HCT116 (cell line): Measurements from ENCODE around the gene ENPP3. TPM values are rescaled to one million over a fixed set of nuclear protein-coding genes. Genes with fewer than 3 reads are reported as not detected.
A peak's percentile ranks its signal among the peaks of the same experiment; 100 is the strongest.

Source experiments
- ATAC-seq: fragments of 200-7000 bp; cut with Tn5 transposase; 2 replicates; pipeline ENCODE4 v1.9.1; 2020; ENCODE audit warnings: mild to moderate bottlenecking, moderate library complexity
- BruUV-seq: library from RNA; stranded (reverse); fragments of 400-500 nt; replicated peaks from 2 replicates; lab custom pipeline; 2021; lab: Mats Ljungman, UMichigan
- CTCF ChIA-PET: fragments of 300-600 bp; sonication (Branson Sonifier 250); formaldehyde crosslinking; loops from one replicate; lab custom pipeline; 2021; ENCODE audit warnings: antibody characterized with exemption; lab: Charles Lee
- POLR2A ChIA-PET: fragments of 300-600, 350-600 bp; sonication (Branson Sonifier 250); formaldehyde crosslinking; loops from one replicate; lab custom pipeline; 2021; ENCODE audit warnings: antibody characterized with exemption; lab: Charles Lee
- RAD21 ChIA-PET, 2 experiments: fragments of 300-600 bp; sonication (Branson Sonifier 250); formaldehyde crosslinking; loops; one replicate each; lab custom pipeline; 2023; ENCODE audit warnings: low total read pairs in 2 of 2; ENCODE audit not compliant: uncharacterized antibody in 2 of 2, unreplicated experiment in 2 of 2, low non-redundant PET in 1 of 2; lab: Charles Lee
- DNase-seq: peaks from one replicate; pipeline ENCODE4 v3.0.0-alpha.2; 2010; ENCODE audit warnings: low read depth, low spot score
- H2AFZ ChIP-seq: fragments of 200-600 bp; shearing (Covaris generic), sonication (generic); 2 replicates; pipeline ENCODE4 v1.6.1; 2017; ENCODE audit warnings: low read depth, mixed run types, mixed read lengths, antibody characterized with exemption, low read length; ENCODE audit not compliant: poor library complexity, severe bottlenecking
- H3K27ac ChIP-seq: 2 replicates; pipeline ENCODE4 v1.5.1; 2012; ENCODE audit warnings: low read depth, low read length
- H3K27me3 ChIP-seq: fragments of 200-600 bp; sonication (generic); 2 replicates; pipeline ENCODE4 v1.6.1; 2016; ENCODE audit warnings: mixed run types, low read length, mixed read lengths; ENCODE audit not compliant: insufficient read depth
- H3K36me3 ChIP-seq, 2 experiments: fragments of 200-500 bp in 1 of 2; fragments of 200-600 bp in 1 of 2; sonication (Bioruptor generic) in 1 of 2; sonication (generic) in 1 of 2; 2 replicates each; pipeline versions ENCODE4 v1.5.1 to v1.6.1; 2014 to 2016; ENCODE audit warnings: low read length in 2 of 2, inconsistent platforms in 1 of 2, mixed read lengths in 1 of 2, mixed run types in 1 of 2; ENCODE audit not compliant: insufficient read depth in 2 of 2, control insufficient read depth in 1 of 2
- H3K4me1 ChIP-seq, 2 experiments: fragments of 200-600 bp in 1 of 2; sonication (generic) in 1 of 2; 2 replicates each; pipeline versions ENCODE4 v1.5.1 to v1.6.1; 2012 to 2017; ENCODE audit warnings: low read length in 2 of 2, inconsistent platforms in 1 of 2, mild to moderate bottlenecking in 1 of 2, mixed read lengths in 1 of 2, mixed run types in 1 of 2, moderate library complexity in 1 of 2; ENCODE audit not compliant: insufficient read depth in 2 of 2, control insufficient read depth in 1 of 2
- H3K4me2 ChIP-seq: fragments of 200-600 bp; sonication (generic); 2 replicates; pipeline ENCODE4 v1.6.1; 2017; ENCODE audit warnings: mixed run types, low read length, mixed read lengths
- H3K4me3 ChIP-seq, 2 experiments: fragments of 200-600 bp in 1 of 2; sonication (generic) in 1 of 2; replicated peaks in 1 of 2; 2 replicates each; pipeline ENCODE4 v1.5.1; 2011 to 2016; ENCODE audit warnings: low read length in 2 of 2, control low read depth in 1 of 2, low read depth in 1 of 2, mild to moderate bottlenecking in 1 of 2, mixed read lengths in 1 of 2, mixed run types in 1 of 2
- H3K79me2 ChIP-seq: fragments of 200-600 bp; sonication (generic); 2 replicates; pipeline ENCODE4 v1.6.1; 2017; ENCODE audit warnings: mild to moderate bottlenecking, mixed run types, low read length, moderate library complexity, mixed read lengths; ENCODE audit not compliant: insufficient read depth
- H3K9ac ChIP-seq: fragments of 200-600 bp; sonication (generic); 2 replicates; pipeline ENCODE4 v1.6.1; 2016; ENCODE audit warnings: low read length, mixed read lengths
- H3K9me2 ChIP-seq: fragments of 200-600 bp; sonication (generic), shearing (Covaris generic); 2 replicates; pipeline ENCODE4 v1.6.1; 2017; ENCODE audit warnings: mixed run types, mild to moderate bottlenecking, moderate library complexity; ENCODE audit not compliant: insufficient read depth
- H3K9me3 ChIP-seq, 2 experiments: fragments of 200-500 bp in 1 of 2; fragments of 200-600 bp in 1 of 2; sonication (Bioruptor generic) in 1 of 2; sonication (generic) in 1 of 2; 2 replicates each; pipeline ENCODE4 v1.6.1; 2014 to 2017; ENCODE audit warnings: low read length in 2 of 2, mixed read lengths in 2 of 2, inconsistent platforms in 1 of 2, low read depth in 1 of 2, mild to moderate bottlenecking in 1 of 2, mixed run types in 1 of 2, moderate library complexity in 1 of 2; ENCODE audit not compliant: control insufficient read depth in 1 of 2, insufficient read depth in 1 of 2
- H4K20me1 ChIP-seq: fragments of 200-600 bp; sonication (generic), shearing (Covaris generic); 2 replicates; pipeline ENCODE4 v1.6.1; 2017; ENCODE audit warnings: mixed run types, mild to moderate bottlenecking, moderate library complexity; ENCODE audit not compliant: insufficient read depth
- CEBPB ChIP-seq: IDR thresholded peaks from 2 replicates; pipeline ENCODE4 v1.6.1; 2012; ENCODE audit warnings: low read depth
- EGR1 ChIP-seq: IDR thresholded peaks from 2 replicates; pipeline ENCODE4 v1.6.1; 2012; ENCODE audit warnings: low read depth
- ELF1 ChIP-seq: IDR thresholded peaks from 2 replicates; pipeline ENCODE4 v1.6.1; 2012; ENCODE audit warnings: low read depth, borderline replicate concordance
- EZH2 ChIP-seq: fragments of 200-600 bp; sonication (generic); IDR thresholded peaks from 2 replicates; pipeline ENCODE4 v1.6.1; 2017; ENCODE audit warnings: antibody characterized with exemption, mixed run types
- EZH2phosphoT487 ChIP-seq: fragments of 200-600 bp; IDR thresholded peaks from 2 replicates; pipeline ENCODE4 v1.6.1; 2018; ENCODE audit warnings: antibody characterized with exemption, borderline replicate concordance
- FOSL1 ChIP-seq: IDR thresholded peaks from 2 replicates; pipeline ENCODE4 v1.6.1; 2012; ENCODE audit warnings: low read depth
- JUND ChIP-seq: IDR thresholded peaks from 2 replicates; pipeline ENCODE4 v1.6.1; 2012
- POLR2A ChIP-seq: IDR thresholded peaks from 2 replicates; pipeline ENCODE4 v1.7.0; 2011; ENCODE audit warnings: borderline replicate concordance; ENCODE audit not compliant: insufficient read depth, insufficient read length; ENCODE audit errors: extremely low read depth
- POLR2AphosphoS5 ChIP-seq: IDR thresholded peaks from 2 replicates; pipeline ENCODE4 v1.6.1; 2011; ENCODE audit warnings: mild to moderate bottlenecking, low read depth, low read length, moderate library complexity
- RAD21 ChIP-seq: IDR thresholded peaks from 2 replicates; pipeline ENCODE4 v1.6.1; 2012; ENCODE audit warnings: low read depth, mild to moderate bottlenecking
- REST ChIP-seq: IDR thresholded peaks from 2 replicates; pipeline ENCODE4 v1.6.1; 2012; ENCODE audit warnings: low read depth
- SIN3A ChIP-seq: IDR thresholded peaks from 2 replicates; pipeline ENCODE4 v1.6.1; 2012; ENCODE audit warnings: low read depth
- SP1 ChIP-seq: IDR thresholded peaks from 2 replicates; pipeline ENCODE4 v1.6.1; 2012; ENCODE audit warnings: low read depth
- SRF ChIP-seq: IDR thresholded peaks from 2 replicates; pipeline ENCODE4 v1.6.1; 2012; ENCODE audit warnings: low read depth
- TCF7L2 ChIP-seq: IDR thresholded peaks from 2 replicates; pipeline ENCODE4 v1.7.0; 2011; ENCODE audit warnings: borderline replicate concordance, inconsistent platforms; ENCODE audit not compliant: insufficient read depth, insufficient read length; ENCODE audit errors: extremely low read depth
- YY1 ChIP-seq: IDR thresholded peaks from 2 replicates; pipeline ENCODE4 v1.6.1; 2011; ENCODE audit warnings: low read length, low read depth, moderate library complexity, mild to moderate bottlenecking; ENCODE audit not compliant: insufficient replicate concordance; ENCODE audit errors: extremely low read depth
- ZFX ChIP-seq: fragments of 450-650 bp; IDR thresholded peaks from 2 replicates; pipeline ENCODE4 v1.6.1; 2017
- ZNF274 ChIP-seq: fragments of 200-500 bp; sonication (Bioruptor generic); IDR thresholded peaks from 2 replicates; pipeline ENCODE4 v1.6.1; 2014; ENCODE audit warnings: mild to moderate bottlenecking, low read depth, low read length, inconsistent platforms
- intact Hi-C: fragments of 100-400 bp; cut with micrococcal nuclease; formaldehyde crosslinking; loops from 2 replicates; pipeline ENCODE4 v1.10.0; 2022
- total RNA-seq: library from RNA; stranded (reverse); gene quantifications from one replicate; pipeline ENCODE4 v1.2.1, GENCODE V29; 2021; ENCODE audit not compliant: unreplicated experiment
- TF ChIP-seq, protein P1 (sequence below), 3 experiments: fragments of 200-600 bp in 1 of 3; sonication (generic) in 1 of 3; IDR thresholded peaks in 2 of 3; conservative IDR thresholded peaks in 1 of 3; 2 replicates each; pipeline ENCODE4 v1.5.1; 2012 to 2017; ENCODE audit warnings: low read depth in 2 of 3, low read length in 2 of 3, antibody characterized with exemption in 1 of 3, borderline replicate concordance in 1 of 3, control low read depth in 1 of 3, mild to moderate bottlenecking in 1 of 3, mixed read lengths in 1 of 3, mixed run types in 1 of 3, moderate library complexity in 1 of 3; ENCODE audit not compliant: insufficient read depth in 1 of 3
- TF ChIP-seq, protein P2 (sequence below): IDR thresholded peaks from 2 replicates; pipeline ENCODE4 v1.6.1; 2011; ENCODE audit warnings: mild to moderate bottlenecking, low read length, moderate library complexity; ENCODE audit not compliant: insufficient replicate concordance; ENCODE audit errors: extremely low read depth
- TF ChIP-seq, protein P3 (sequence below): IDR thresholded peaks from 2 replicates; pipeline ENCODE4 v1.6.1; 2012
- TF ChIP-seq, protein P4 (sequence below): IDR thresholded peaks from 2 replicates; pipeline ENCODE4 v1.6.1; 2012

The ENPP3 gene
- total RNA-seq, 1 experiment from 2014 or later, result 0.15 TPM

GRCh38 chr6:131660195-131660594 is 23.1 kb downstream of the ENPP3 start:
- ATAC-seq, result peak; percentile 79
- CTCF ChIA-PET, result no interaction called here
- Histone ChIP-seq H3K36me3 (no peaks in the 10 kb centered on the region), H3K79me2 (no peaks in the 10 kb centered on the region), H3K9me2 (no peaks in the 10 kb centered on the region), H3K9ac (no peak overlapping the region), H3K4me2 (peak overlapping the region; percentile 40), H3K4me3 (no peak overlapping the region), H3K27me3 (no peaks in the 10 kb centered on the region), H2AFZ (peak overlapping the region; percentile 38), H4K20me1 (no peaks in the 10 kb centered on the region), H3K9me3 (no peaks in the 10 kb centered on the region), H3K27ac (no peak overlapping the region), H3K4me1 (peaks cover 0 to 13% of the 10 kb centered on the region in 2 experiments; a peak in 2 of 4 replicates)
- DNase-seq, result peak; percentile 45
- intact Hi-C loops, result no loop called here
- POLR2A ChIA-PET, result no interaction called here
- no TSS peak for BruUV-seq
- RAD21 ChIA-PET, result no interaction called here
- no peak for TF ChIP-seq REST
- TF ChIP-seq, protein P1, sequence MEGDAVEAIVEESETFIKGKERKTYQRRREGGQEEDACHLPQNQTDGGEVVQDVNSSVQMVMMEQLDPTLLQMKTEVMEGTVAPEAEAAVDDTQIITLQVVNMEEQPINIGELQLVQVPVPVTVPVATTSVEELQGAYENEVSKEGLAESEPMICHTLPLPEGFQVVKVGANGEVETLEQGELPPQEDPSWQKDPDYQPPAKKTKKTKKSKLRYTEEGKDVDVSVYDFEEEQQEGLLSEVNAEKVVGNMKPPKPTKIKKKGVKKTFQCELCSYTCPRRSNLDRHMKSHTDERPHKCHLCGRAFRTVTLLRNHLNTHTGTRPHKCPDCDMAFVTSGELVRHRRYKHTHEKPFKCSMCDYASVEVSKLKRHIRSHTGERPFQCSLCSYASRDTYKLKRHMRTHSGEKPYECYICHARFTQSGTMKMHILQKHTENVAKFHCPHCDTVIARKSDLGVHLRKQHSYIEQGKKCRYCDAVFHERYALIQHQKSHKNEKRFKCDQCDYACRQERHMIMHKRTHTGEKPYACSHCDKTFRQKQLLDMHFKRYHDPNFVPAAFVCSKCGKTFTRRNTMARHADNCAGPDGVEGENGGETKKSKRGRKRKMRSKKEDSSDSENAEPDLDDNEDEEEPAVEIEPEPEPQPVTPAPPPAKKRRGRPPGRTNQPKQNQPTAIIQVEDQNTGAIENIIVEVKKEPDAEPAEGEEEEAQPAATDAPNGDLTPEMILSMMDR (IDR thresholded peaks at IDR 0.05 in 2 of 3, conservative IDR thresholded peaks at IDR 0.05 in 1 of 3; ENCODE audit: borderline replicate concordance in 1 of 3, insufficient read depth in 1 of 3, low read depth in 2 of 3, low read length in 2 of 3), result no peak
- peak; percentile 69 for TF ChIP-seq SP1
- TF ChIP-seq CEBPB, result peak; percentile 60
- TF ChIP-seq YY1, result no peak
- no peak for TF ChIP-seq ZNF274
- peak; percentile 35; the same call in 1 of the 2 replicates for TF ChIP-seq POLR2AphosphoS5
- TF ChIP-seq, protein P2, sequence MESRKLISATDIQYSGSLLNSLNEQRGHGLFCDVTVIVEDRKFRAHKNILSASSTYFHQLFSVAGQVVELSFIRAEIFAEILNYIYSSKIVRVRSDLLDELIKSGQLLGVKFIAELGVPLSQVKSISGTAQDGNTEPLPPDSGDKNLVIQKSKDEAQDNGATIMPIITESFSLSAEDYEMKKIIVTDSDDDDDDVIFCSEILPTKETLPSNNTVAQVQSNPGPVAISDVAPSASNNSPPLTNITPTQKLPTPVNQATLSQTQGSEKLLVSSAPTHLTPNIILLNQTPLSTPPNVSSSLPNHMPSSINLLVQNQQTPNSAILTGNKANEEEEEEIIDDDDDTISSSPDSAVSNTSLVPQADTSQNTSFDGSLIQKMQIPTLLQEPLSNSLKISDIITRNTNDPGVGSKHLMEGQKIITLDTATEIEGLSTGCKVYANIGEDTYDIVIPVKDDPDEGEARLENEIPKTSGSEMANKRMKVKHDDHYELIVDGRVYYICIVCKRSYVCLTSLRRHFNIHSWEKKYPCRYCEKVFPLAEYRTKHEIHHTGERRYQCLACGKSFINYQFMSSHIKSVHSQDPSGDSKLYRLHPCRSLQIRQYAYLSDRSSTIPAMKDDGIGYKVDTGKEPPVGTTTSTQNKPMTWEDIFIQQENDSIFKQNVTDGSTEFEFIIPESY, result no peak
- TF ChIP-seq EGR1, result no peak
- TF ChIP-seq, protein P3, sequence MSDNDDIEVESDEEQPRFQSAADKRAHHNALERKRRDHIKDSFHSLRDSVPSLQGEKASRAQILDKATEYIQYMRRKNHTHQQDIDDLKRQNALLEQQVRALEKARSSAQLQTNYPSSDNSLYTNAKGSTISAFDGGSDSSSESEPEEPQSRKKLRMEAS, result peak; percentile 59; the same call in 1 of the 2 replicates
- TF ChIP-seq RAD21, result no peak
- TF ChIP-seq, protein P4, sequence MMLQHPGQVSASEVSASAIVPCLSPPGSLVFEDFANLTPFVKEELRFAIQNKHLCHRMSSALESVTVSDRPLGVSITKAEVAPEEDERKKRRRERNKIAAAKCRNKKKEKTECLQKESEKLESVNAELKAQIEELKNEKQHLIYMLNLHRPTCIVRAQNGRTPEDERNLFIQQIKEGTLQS, result no peak
- peak; percentile 78 for TF ChIP-seq FOSL1
- TF ChIP-seq ELF1, result peak; percentile 45
- no peak for TF ChIP-seq EZH2
- no peak for TF ChIP-seq SRF
- peak; percentile 77 for TF ChIP-seq JUND
- TF ChIP-seq SIN3A, result no peak; the same call in 1 of the 2 replicates
- no peak for TF ChIP-seq ZFX
- no peak for TF ChIP-seq EZH2phosphoT487
- no peak for TF ChIP-seq POLR2A
- TF ChIP-seq TCF7L2, result no peak
